Keratinocyte (primary cell): ENCODE measurements around the gene EIF2B1. TPM values are rescaled to one million over a fixed set of nuclear protein-coding genes. Genes with fewer than 3 reads are reported as not detected.

Experiments used
- DNase-seq: peaks from one replicate; pipeline ENCODE4 v3.0.0-alpha.2; 2011; ENCODE audit warnings: low read depth, missing footprints, low spot score
- FAIRE-seq: peaks from 2 replicates; lab custom pipeline; 2011; peaks lifted over from hg19 to GRCh38; lab: Jason Lieb, UNC
- H2AFZ ChIP-seq: 2 replicates; pipeline ENCODE4 v1.6.0; 2012; ENCODE audit warnings: low read length, control low read depth, inconsistent platforms; ENCODE audit not compliant: control insufficient read depth
- H3K27ac ChIP-seq: 2 replicates; pipeline ENCODE4 v1.5.1; 2011; ENCODE audit warnings: low read length; ENCODE audit not compliant: control insufficient read depth, insufficient read depth
- H3K27me3 ChIP-seq: 3 replicates; pipeline ENCODE4 v1.6.0; 2011; ENCODE audit warnings: low read length; ENCODE audit not compliant: control insufficient read depth, insufficient read depth; ENCODE audit errors: extremely low read depth
- H3K36me3 ChIP-seq, 2 experiments: 2 replicates in 1 of 2; 3 replicates in 1 of 2; pipeline ENCODE4 v1.5.1; 2011; ENCODE audit warnings: low read length in 2 of 2, mild to moderate bottlenecking in 1 of 2; ENCODE audit not compliant: control insufficient read depth in 2 of 2, insufficient read depth in 2 of 2; ENCODE audit errors: extremely low read depth in 1 of 2
- H3K4me1 ChIP-seq: 3 replicates; pipeline ENCODE4 v1.5.1; 2011; ENCODE audit warnings: low read length; ENCODE audit not compliant: control insufficient read depth, insufficient read depth; ENCODE audit errors: extremely low read depth
- H3K4me2 ChIP-seq: 3 replicates; pipeline ENCODE4 v1.6.0; 2011; ENCODE audit warnings: low read depth, low read length; ENCODE audit not compliant: control insufficient read depth, insufficient read depth; ENCODE audit errors: extremely low read depth
- H3K4me3 ChIP-seq, 3 experiments: fragments of 200-600 bp in 1 of 3; sonication (generic) in 1 of 3; 2 replicates in 2 of 3; 3 replicates in 1 of 3; pipeline ENCODE4 v1.5.1; 2011 to 2016; ENCODE audit warnings: low read length in 3 of 3, mild to moderate bottlenecking in 3 of 3, control low read depth in 2 of 3, inconsistent platforms in 1 of 3, low read depth in 1 of 3, mixed read lengths in 1 of 3, mixed run types in 1 of 3, moderate library complexity in 1 of 3; ENCODE audit not compliant: control insufficient read depth in 2 of 3, insufficient read depth in 2 of 3; ENCODE audit errors: extremely low read depth in 1 of 3
- H3K79me2 ChIP-seq: 2 replicates; pipeline ENCODE4 v1.6.0; 2012; ENCODE audit warnings: low read length; ENCODE audit not compliant: control insufficient read depth, insufficient read depth
- H3K9ac ChIP-seq: 3 replicates; pipeline ENCODE4 v1.6.0; 2011; ENCODE audit warnings: low read length; ENCODE audit not compliant: control insufficient read depth, insufficient read depth; ENCODE audit errors: extremely low read depth
- H3K9me1 ChIP-seq: 3 replicates; pipeline ENCODE4 v1.6.0; 2011; ENCODE audit warnings: low read length; ENCODE audit not compliant: control insufficient read depth, insufficient read depth; ENCODE audit errors: extremely low read depth
- H3K9me3 ChIP-seq: 2 replicates; pipeline ENCODE4 v1.5.1; 2012; ENCODE audit warnings: low read depth, low read length; ENCODE audit not compliant: control insufficient read depth
- H4K20me1 ChIP-seq: 3 replicates; pipeline ENCODE4 v1.6.0; 2011; ENCODE audit warnings: low read length; ENCODE audit not compliant: control insufficient read depth, insufficient read depth; ENCODE audit errors: extremely low read depth
- EZH2 ChIP-seq: IDR thresholded peaks from one replicate; pipeline ENCODE4 v1.6.1; 2012; ENCODE audit warnings: inconsistent platforms, mild to moderate bottlenecking, low read length, moderate library complexity
- dilution Hi-C: fragments of 300-500 bp; cut with MboI; formaldehyde crosslinking; loops from one replicate; pipeline ENCODE4 v1.7.0; 2020; ENCODE audit warnings: low sequenced_read_pairs; ENCODE audit not compliant: extremely low pct_ligation_motif_present
- polyA minus RNA-seq, 3 experiments: library from RNA; depleted of rRNA, polyadenylated mRNA; stranded (reverse); fragments of >200 nt; gene quantifications; 1 replicate in 1 of 3; 2 replicates in 1 of 3; 3 replicates in 1 of 3; pipeline ENCODE4 v1.2.3, GENCODE V29; 2011
- polyA plus RNA-seq, 5 experiments: library from polyadenylated mRNA; depleted of rRNA in 3 of 5; stranded (reverse) in 3 of 5; stranded (forward) in 1 of 5; unstranded in 1 of 5; fragments of >200 nt; gene quantifications; 1 replicate in 1 of 5; 2 replicates in 3 of 5; 3 replicates in 1 of 5; pipeline versions ENCODE4 v1.2.1 to v1.2.3, GENCODE V29; 2011 to 2012; ENCODE audit warnings: missing spikeins in 2 of 5, low read depth in 1 of 5, low replicate concordance in 1 of 5
- TF ChIP-seq, protein P1 (sequence below), 3 experiments: IDR thresholded peaks in 1 of 3; conservative IDR thresholded peaks in 1 of 3; optimal IDR thresholded peaks in 1 of 3; 2 replicates in 2 of 3; 3 replicates in 1 of 3; pipeline versions ENCODE3 to v1.5.1; 2011; ENCODE audit warnings: low read length in 3 of 3, mild to moderate bottlenecking in 3 of 3, moderate library complexity in 2 of 3, control low read depth in 1 of 3, inconsistent platforms in 1 of 3; ENCODE audit not compliant: insufficient read depth in 2 of 3; ENCODE audit errors: extremely low read depth in 1 of 3

EIF2B1 gene
- polyA plus RNA-seq (27.5 to 47.4 TPM (median 39.5 TPM) in 3 replicates), polyA minus RNA-seq (9.6 to 23.7 TPM (median 16.7 TPM) in 3 replicates)
- 42.7 TPM for polyA plus RNA-seq (2011; ENCODE audit: low read depth)
- 36.2 and 45.7 TPM in 2 replicates for polyA plus RNA-seq (2011; cell fraction: cytosol; rRNA removed)
- polyA plus RNA-seq (2011; cell fraction: nucleus; rRNA removed) = 62.8 and 73.2 TPM in 2 replicates
- polyA plus RNA-seq (2012; ENCODE audit: low replicate concordance) = 31.4 and 33.3 TPM in 2 replicates
- polyA minus RNA-seq (2011; cell fraction: cytosol; rRNA and poly(A)+ RNA removed) = 11.1 TPM
- polyA minus RNA-seq (2011; cell fraction: nucleus; rRNA and poly(A)+ RNA removed) = 6.5 and 10.5 TPM in 2 replicates

DNA sequence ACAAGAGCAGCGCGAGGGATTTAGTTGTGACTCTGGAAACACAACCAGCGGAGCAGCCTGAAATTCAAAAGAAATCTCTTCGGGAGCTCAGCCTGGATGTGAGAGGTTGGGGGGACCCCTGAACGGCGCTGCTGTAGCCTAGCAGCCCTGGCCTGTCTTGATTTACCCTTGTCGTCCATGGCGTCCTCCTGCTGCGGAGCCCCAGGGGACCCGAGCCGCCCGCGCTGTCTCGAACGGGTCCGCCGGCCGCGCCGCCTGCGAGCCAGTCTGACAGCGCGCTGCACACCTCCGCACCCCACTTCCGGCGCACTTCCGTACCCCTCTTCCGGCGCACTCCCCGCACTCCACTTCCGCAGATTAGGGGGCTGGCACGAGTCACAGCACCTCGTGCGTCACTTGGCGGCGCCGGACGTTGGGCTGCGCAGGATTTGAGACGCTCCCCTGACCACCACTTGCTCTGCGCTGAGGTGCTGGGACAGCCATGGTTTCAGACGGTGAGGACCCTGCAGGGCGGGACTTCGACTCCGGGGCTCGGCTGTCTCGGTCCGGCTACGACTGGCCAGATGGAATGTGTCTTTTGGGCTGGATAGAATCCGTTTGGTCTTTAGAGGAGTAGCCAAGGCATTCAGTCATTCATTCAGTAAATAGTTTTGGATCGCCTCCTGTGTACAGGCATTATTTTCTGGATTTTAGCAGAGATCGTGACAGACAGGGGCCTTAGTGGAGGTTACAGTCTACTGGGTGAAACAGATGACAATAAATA, at the start of gene EIF2B1, which contains the start of gene GTF2H3:
TSS of gene EIF2B1 (minus strand) at position 308 of the 763 bp plus-strand sequence. CDS start at position 179, 129 bp downstream.
TSS of gene GTF2H3 (plus strand) at position 451 of the 763 bp plus-strand sequence. CDS start at position 482, 31 bp downstream.
- H3K4me1 ChIP-seq = peaks cover 9% of the 10 kb centered on the region
- H3K9me3 ChIP-seq = no peaks in the 10 kb centered on the region
- peak within 1 kb of the TSS; percentile 99 for H3K9ac ChIP-seq
- DNase-seq (peak; percentile 66), FAIRE-seq (no peak)
- no peaks in the 10 kb centered on the region for H3K9me1 ChIP-seq
- H3K4me2 ChIP-seq = peak within 1 kb of the TSS; percentile 95
- peaks cover 46% of the 10 kb centered on the region for H3K79me2 ChIP-seq
- dilution Hi-C loops = no loop called here
- peak within 1 kb of the TSS; percentile 98 for H3K27ac ChIP-seq
- no peaks in the 10 kb centered on the region for H4K20me1 ChIP-seq
- peaks cover 14 to 17% of the 10 kb centered on the region in 2 experiments for H3K36me3 ChIP-seq
- H3K4me3 ChIP-seq = peak within 1 kb of the TSS; percentile 84 to 100 (median 100)
- no peaks in the 10 kb centered on the region for H3K27me3 ChIP-seq
- TF ChIP-seq EZH2 = no peak
- TF ChIP-seq, protein P1, sequence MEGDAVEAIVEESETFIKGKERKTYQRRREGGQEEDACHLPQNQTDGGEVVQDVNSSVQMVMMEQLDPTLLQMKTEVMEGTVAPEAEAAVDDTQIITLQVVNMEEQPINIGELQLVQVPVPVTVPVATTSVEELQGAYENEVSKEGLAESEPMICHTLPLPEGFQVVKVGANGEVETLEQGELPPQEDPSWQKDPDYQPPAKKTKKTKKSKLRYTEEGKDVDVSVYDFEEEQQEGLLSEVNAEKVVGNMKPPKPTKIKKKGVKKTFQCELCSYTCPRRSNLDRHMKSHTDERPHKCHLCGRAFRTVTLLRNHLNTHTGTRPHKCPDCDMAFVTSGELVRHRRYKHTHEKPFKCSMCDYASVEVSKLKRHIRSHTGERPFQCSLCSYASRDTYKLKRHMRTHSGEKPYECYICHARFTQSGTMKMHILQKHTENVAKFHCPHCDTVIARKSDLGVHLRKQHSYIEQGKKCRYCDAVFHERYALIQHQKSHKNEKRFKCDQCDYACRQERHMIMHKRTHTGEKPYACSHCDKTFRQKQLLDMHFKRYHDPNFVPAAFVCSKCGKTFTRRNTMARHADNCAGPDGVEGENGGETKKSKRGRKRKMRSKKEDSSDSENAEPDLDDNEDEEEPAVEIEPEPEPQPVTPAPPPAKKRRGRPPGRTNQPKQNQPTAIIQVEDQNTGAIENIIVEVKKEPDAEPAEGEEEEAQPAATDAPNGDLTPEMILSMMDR (optimal IDR thresholded peaks at IDR 0.05 in 1 of 3, IDR thresholded peaks at IDR 0.05 in 1 of 3, conservative IDR thresholded peaks at IDR 0.05 in 1 of 3; ENCODE audit: extremely low read depth in 1 of 3, insufficient read depth in 2 of 3, low read length in 3 of 3) = no peak
- peak within 1 kb of the TSS; percentile 90 for H2AFZ ChIP-seq

DNA sequence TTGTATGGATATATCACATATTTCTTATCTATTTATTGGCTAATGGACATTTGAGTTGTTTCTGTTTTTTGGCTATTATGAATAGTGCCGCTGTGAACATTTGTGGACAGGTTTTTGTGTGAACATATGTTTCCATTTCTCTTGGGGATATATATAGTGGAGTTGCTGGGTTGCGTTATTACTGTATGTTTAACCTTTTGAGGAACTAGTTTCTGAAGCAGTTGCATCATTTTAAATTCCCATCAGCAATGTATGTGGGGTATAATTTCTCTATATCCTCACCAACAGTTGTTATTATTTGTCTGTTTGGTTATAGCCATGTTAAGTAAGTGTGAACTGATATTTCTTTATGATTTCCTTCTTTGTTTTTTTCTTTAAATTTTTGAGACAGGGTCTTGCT, 48.1 kb upstream of the EIF2B1 start:
- no peak for FAIRE-seq
- dilution Hi-C loops = no loop called here

More for the DNA sequence above, 48.1 kb upstream of the EIF2B1 start:
- H3K9me1 ChIP-seq = no peaks in the 10 kb centered on the region
- H3K4me2 ChIP-seq = no peak overlapping the region
- no peaks in the 10 kb centered on the region for H4K20me1 ChIP-seq
- H3K27me3 ChIP-seq = no peaks in the 10 kb centered on the region
- DNase-seq = no peak
- no peak overlapping the region for H3K4me3 ChIP-seq
- H3K9ac ChIP-seq = no peak overlapping the region
- H3K4me1 ChIP-seq = no peaks in the 10 kb centered on the region
- H3K27ac ChIP-seq = no peak overlapping the region
- H3K36me3 ChIP-seq = peaks cover 2 to 6% of the 10 kb centered on the region in 2 experiments
- no peak overlapping the region for H2AFZ ChIP-seq
- H3K9me3 ChIP-seq = no peaks in the 10 kb centered on the region
- no peaks in the 10 kb centered on the region for H3K79me2 ChIP-seq
- TF ChIP-seq, protein P1 (optimal IDR thresholded peaks at IDR 0.05 in 1 of 3, IDR thresholded peaks at IDR 0.05 in 1 of 3, conservative IDR thresholded peaks at IDR 0.05 in 1 of 3; ENCODE audit: extremely low read depth in 1 of 3, insufficient read depth in 2 of 3, low read length in 3 of 3) = no peak
- TF ChIP-seq EZH2 = no peak
